Kidney tubule cell (primary cell): Measurements from ENCODE around the gene NPAS3.
A peak's percentile ranks its signal among the peaks of the same experiment; 100 is the strongest.
"Not testable (repeated sequence)": the region's sequence is repeated elsewhere in the genome, so short reads cannot be mapped to it uniquely, and the experiment has no call there.

Experiments used
- DNase-seq: peaks from one replicate; pipeline ENCODE4 v3.0.0-alpha.2; 2018; ENCODE audit warnings: low spot score

The NPAS3 gene

GRCh38 chr14:33081259-33081658 is 142.6 kb downstream of the NPAS3 start:
- DNase-seq: peak; percentile 7

- DNase-seq: no peak
Measured at GRCh38 chr14:33085799-33086198, 147.1 kb downstream of the NPAS3 start.

- not testable (repeated sequence) for DNase-seq
Measured at GRCh38 chr14:33088274-33088673, 149.6 kb downstream of the NPAS3 start.

GRCh38 chr14:33098016-33098415 is 159.3 kb downstream of the NPAS3 start:
- DNase-seq: no peak

GRCh38 chr14:33103489-33103888 is 164.8 kb downstream of the NPAS3 start:
- DNase-seq: no peak

GRCh38 chr14:33103966-33104365 is 165.3 kb downstream of the NPAS3 start:
- no peak for DNase-seq

GRCh38 chr14:33110737-33111443 is 172.2 kb downstream of the NPAS3 start:
- no peak for DNase-seq

- no peak for DNase-seq
Measured at GRCh38 chr14:33114331-33114730, 175.7 kb downstream of the NPAS3 start.

GRCh38 chr14:33118668-33119067 is 180.0 kb downstream of the NPAS3 start:
- no peak for DNase-seq

- DNase-seq: peak; percentile 97
Measured at GRCh38 chr14:33120341-33120740, 181.7 kb downstream of the NPAS3 start.

- DNase-seq: peak; percentile 67
Measured at GRCh38 chr14:33120966-33121365, 182.3 kb downstream of the NPAS3 start.

- DNase-seq: no peak
Measured at GRCh38 chr14:33123281-33123680, 184.6 kb downstream of the NPAS3 start.

- no peak for DNase-seq
Measured at GRCh38 chr14:33126433-33126832, 187.8 kb downstream of the NPAS3 start.

GRCh38 chr14:33127531-33127930 is 188.9 kb downstream of the NPAS3 start:
- DNase-seq: peak; percentile 9

- DNase-seq: no peak
Measured at GRCh38 chr14:33131801-33132200, 193.1 kb downstream of the NPAS3 start.

GRCh38 chr14:33134162-33134561 is 195.5 kb downstream of the NPAS3 start:
- no peak for DNase-seq

- DNase-seq: no peak
Measured at GRCh38 chr14:33134975-33135374, 196.3 kb downstream of the NPAS3 start.

GRCh38 chr14:33150666-33151428 is 212.2 kb downstream of the NPAS3 start:
- DNase-seq: no peak

GRCh38 chr14:33163109-33163508 is 224.4 kb downstream of the NPAS3 start:
- DNase-seq: no peak

GRCh38 chr14:33163600-33163999 is 224.9 kb downstream of the NPAS3 start:
- no peak for DNase-seq

GRCh38 chr14:33165144-33165925 is 226.7 kb downstream of the NPAS3 start:
- no peak for DNase-seq

- no peak for DNase-seq
Measured at GRCh38 chr14:33165926-33166289, 227.2 kb downstream of the NPAS3 start.

- no peak for DNase-seq
Measured at GRCh38 chr14:33175951-33176350, 237.3 kb downstream of the NPAS3 start.
